Hematopoietic multipotent progenitor cell treated with erythropoietin and hydrocortisone succinate and interleukin-3 and kit ligand, for 8 days (in vitro differentiated cells): ENCODE results near the gene ARL6IP4.

Experiments
- DNase-seq: peaks from one replicate; pipeline ENCODE4 v3.0.0-alpha.2; 2015

The ARL6IP4 gene

DNA sequence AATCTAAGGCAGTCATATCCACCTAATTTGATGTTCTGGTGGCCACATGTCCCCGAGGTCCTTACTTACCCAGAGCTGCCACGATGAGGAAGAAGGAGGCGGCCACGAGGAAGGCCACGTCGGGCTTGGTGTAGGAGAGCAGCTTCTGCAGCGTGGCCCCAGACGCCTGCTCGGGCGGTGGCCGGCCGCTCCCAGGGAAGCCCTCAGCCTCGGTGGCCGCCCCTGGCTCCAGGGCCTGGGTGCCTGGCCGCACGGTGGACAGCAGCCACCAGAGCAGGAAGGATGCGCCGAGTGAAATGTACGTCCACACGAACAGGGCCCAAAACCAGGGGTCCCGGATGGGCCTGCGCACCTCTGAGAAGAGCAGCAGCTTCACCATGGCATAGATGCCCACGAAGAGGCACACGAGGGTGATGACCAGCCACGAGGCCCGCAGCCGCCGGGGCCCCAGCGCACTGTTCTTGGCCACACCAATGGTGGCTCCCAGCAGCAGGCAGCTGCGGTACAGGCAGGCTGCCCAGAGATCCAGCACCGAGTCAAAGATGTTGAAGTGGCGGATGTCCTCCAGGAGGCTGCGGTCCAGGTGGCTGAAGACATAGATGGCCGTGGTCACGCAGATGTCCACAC is 20.8 kb upstream of the ARL6IP4 start:
- DNase-seq: no peak

DNA sequence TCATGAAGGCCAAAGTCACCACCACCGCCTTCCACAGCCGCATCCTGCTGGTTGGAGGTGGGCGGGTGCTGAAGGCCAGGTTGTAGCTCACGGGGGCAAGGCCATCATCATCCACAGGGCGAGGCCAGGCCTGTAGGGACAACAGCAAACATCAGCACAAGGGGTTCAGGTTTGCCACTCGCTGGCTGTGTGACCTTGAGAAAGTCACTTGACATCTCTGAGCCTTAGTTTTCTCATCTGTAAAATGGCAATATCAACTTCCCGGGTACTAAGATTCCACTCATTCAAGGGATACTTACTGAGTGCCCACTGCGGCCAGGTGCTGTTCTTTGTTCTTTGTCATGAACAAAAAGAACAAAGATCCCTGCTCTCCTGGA is 20.3 kb upstream of the ARL6IP4 start:
- no peak for DNase-seq

DNA sequence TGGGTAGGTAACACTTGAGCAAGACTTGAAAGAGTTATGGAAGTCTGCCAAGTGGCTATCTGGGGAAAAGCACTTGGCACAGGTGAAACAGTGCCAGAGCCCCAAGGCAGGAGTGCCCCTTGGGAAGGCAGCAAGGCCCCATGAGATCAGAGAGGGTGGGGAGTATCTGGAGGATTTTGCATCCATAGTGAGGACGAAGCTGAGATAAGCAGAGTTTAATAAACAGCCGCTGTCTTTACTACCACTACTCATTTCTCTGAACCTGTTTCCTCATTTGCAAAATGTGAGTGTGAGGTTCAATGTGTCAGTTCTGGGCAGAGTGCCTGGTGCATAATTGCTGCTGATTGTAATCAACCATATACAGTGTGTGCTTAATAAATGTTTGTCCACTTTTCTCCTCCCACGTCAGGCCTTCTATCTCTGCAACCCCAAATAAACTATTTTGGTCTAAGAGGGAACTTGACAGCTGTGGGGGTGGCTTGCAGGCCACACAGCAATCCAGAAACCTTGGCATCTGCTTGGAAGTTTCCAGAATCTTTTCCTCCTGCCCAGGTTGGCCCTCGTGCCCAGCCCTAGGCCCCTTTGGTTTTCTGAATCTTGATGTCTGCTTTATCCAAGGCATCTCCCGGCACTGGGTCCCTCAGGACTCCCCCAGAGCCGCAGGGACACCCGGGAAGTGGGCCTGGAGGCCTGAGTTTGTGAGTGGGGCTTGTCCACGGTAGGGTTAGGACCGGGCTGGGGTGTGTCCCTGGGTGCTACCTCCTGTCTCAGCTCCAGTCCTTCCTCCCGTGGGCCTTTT is 18.8 kb upstream of the ARL6IP4 start:
- peak; percentile 76 for DNase-seq

DNA sequence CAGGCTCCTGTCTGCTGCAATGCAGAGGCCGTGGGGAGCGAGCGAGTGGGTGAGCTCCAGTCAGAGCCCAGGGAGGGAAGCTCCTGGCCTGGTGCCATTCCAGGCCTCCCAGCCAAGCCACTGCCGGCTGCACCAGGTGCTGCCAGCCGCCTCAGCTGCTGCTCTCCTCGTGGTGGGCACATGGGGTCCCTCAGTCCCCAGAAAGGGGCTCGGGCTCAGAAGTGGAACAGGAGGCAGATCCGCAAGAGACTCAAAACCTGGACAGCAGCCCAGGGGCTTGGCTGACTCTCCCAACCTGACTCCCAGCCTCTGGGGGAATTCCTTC is 16.6 kb upstream of the ARL6IP4 start:
- no peak for DNase-seq

DNA sequence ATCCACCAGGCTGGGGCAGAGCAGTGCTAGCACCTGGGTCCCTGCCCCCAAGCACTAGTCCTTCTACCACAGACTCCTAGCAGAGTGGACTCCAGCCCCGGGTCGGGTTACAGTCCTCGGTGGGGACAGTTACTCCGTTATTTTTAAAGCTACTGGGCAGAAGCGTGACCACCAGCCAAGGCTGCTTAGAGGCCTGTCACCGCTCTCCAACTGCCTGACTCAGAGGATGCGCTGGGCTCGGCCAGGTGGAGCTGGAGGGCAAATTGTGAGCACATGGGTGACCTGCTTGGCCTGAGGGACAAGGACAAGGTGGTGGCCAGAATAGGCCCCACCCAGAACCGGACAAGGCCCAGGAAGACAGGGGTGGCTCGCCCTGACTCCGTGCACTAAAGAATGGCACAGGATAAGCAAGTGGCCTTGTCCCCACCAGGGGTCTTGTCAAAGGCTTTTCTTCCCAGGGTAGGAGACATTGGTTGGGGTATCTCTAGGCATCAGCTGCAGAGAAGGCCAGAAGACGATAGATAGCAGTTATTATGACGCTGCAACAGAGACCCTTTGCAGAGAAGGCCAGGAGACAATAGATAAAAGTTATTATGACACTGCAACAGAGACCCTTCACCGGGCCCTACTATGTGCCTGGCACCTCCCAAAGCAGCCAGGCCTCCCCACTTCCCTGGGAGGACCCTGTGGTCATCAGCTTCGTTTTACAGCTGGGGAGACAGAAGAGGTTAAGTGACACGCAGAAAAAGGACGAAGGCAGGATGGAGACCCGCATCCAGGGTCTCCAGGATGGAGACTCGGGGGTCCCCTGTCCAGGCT is 15.8 kb upstream of the ARL6IP4 start:
- DNase-seq: peak; percentile 67

DNA sequence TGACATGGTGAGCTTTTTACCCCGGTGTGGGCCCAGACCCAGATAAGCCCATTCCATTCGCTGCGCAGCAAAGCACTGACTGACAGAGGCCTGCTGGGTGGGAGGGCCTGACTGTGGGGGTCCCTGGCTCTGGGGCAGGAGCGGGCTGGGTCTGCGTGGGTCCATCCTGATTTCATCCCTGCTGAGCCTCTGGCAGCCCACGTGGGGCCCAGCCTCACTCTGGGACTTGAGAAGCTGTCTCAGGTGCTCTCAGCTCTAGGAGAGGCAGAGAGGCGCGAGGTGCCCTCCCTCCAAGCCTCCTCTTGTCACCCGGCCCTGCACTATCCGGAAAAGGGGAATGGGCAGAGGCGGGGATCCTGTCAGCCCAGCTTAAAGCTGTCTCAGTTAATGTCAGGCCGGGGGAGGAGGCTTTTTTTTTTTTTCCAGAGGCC is 15.1 kb upstream of the ARL6IP4 start:
- no peak for DNase-seq

DNA sequence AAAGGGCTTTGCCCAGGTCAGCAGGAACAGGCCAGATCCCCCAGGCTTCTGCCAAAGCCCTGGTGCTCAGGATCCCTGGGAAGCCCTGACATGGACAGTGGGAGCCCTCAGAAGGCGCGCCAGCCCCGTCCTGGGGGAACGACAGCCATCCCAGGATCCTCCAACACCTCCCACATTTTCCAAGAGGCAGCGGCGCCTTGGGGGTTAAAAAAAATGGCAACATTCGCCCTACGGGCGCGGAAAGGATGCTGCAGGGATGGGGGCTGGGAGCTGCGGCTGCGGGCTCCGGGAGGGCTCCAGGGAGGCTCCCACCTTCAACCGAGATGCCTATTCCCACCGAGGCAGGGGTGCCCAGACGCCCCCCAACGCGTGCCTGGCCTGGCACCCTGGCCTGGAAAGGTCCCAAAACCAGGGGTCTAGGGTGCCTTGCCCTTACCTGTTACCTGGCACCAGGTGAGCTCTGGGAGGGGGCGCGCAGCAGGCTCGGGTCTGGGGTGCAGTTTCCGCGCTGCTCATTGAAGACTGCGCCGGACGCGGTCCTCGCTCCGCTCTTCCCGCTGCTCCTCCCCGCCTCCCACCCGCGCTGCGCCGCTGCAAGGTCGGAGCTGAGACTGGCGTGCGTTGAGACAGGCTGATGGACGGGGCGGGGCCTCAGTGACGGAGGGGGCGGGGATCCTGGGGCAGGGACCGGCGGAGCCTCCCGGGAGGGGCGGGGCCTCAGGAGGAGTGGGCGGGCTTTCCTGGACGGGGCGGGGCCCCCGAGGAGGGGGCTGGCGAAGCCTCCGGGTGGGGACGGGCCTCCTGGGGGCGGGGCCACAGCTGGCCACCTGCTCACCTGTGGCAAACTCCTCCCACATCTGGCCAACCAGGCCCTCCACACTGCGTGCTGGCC is 14.4 kb upstream of the ARL6IP4 start, which contains the start of gene ABCB9:
ABCB9 (minus strand) TSS at position 613 of the 892 bp plus-strand sequence. CDS start 6,228 bp downstream, outside the sequence.
- DNase-seq: peak; percentile 90

DNA sequence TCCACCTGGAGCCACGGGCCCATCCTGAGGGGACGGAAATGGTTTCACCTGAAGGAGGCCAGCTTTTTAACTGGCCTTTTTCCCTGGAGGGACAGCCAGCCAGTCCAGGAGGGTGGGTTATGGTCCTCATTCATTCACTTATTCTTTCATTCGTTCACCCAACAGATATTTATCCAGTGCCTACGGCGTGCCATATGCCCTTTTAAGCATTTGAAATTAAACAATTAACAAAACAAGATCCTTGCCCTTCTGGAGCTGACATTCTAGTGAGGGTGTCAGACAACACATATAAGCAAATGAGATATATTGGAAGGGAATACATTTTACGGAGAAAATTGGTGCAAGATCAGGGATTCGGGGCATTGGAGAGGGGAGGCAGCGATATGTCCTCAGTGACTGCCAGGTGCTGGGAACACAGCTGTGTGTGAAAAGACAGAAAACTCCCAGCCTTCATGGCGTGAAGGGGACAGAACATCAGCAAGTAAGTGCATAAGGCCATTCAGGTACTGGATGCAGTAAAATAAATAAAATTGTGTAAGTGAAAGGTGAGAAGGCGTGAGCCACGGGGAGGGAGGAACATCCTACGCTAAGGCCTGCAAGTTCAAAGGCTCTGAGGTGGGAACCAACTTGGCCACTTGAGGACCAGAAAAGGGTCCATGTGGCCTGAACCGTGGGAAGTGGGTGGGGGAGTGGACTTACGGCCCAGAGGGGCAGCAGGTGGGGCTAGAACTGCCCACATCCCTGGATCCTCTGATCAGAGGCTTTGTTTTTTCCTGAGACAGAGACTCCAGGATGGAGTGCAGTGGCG is 13.5 kb upstream of the ARL6IP4 start:
- DNase-seq: no peak

DNA sequence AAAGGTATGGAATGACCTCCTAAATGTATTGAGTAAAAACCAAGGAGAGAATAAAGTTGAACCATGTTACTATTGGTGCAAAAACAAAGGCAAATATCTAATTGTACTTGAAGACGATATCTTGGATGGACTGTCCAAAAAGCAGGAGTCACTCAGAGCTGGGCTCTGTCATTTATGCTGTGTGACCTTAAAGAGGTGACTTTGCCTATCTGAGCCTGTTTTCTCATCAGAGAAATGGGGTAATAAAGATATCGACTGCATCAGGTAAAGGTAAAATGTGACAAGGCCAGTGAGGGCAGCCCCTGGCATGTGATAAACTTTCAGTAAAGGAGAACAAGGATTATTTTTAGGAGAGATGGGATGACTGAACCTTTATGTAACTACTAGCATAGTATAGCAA is 12.4 kb upstream of the ARL6IP4 start:
- no peak for DNase-seq

DNA sequence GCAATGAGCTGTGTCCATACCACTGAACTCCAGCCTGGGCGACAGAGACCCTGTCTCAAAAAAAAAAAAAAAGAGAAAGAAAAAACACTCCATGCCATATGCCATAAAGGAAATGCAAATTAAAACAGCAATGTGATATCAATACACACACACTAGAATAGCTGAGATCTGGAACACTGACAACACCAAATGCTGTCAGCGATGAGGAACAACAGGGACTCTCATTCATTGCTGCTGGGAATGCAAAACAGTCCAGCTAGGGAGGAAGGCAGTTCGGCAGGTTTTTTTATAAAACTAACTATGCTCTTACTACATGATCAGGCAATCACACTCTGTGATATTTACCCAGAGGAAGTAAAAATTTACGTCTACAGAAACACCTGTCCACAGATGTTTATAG is 10.8 kb upstream of the ARL6IP4 start:
- peak; percentile 25 for DNase-seq

DNA sequence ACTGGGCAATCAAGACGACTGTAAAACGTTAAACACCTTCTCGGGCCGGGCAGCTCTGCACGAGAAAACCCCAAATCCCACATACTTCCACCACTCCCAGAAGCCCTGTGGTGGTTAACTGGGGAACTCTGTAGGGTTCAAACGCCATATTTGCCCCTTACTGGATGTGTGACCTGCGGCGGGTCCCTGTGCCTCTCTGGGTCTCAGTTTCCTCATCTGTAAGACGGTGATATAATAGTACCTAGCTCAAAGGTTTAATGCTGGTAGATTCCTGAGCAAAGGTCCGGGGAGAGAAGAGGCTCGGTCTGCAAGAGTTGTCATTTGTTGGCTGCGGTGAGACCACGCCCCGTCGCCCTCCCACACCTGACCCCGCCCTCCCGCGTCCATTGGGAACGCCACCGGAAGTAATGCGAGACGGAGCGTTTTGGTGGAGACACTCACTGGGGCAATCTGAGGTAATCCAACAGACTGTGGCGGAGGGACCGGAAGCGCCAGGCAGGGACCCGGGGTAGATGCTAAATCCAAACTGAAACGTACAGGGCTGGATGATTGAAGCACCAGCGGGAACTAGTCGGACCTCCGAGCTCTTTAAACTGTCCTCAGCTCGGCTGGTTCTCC is 6.1 kb upstream of the ARL6IP4 start:
- DNase-seq: peak; percentile 99

DNA sequence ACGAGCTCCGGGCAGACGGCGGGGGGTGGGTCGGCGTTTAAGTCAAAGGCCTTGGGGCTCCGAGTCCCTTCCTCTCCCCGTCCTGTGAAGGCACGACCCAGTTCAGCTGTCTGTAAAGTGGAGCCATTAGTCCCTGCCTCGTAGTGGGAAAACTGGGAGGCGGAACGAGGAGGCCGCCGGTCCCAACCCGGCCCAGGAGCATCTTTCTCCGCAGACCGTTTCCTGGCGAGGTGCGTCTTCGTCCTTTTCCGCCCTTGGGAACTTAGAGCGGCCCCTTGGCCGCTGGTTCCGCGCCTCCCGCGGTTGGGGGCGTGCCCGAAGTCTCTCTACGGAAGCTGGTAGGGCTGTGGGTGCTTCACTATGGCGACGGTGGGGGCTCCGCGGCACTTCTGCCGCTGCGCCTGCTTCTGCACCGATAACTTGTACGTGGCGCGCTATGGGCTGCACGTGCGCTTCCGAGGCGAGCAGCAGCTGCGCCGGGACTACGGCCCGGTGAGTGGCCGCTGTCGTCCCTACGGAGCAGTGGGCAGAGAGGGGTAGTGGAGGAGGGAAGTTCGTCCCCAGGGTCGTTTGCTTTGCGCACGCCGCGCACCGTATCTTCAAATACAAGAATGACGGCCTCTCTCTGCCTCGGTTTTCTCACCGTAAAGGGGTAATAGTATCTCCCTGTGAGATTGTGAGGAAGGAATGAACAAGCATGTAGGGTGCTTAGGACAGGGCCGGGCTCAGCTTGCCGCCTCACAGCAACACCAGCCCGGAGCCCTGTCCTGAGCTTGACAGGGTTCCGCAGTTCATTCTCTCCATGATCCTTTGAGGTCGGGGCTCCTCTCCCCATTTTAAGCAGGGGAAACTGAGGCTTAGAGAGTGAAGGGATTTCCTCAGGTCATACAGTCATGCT is 5.3 kb upstream of the ARL6IP4 start, which contains the start of gene OGFOD2:
OGFOD2 (plus strand) TSS at position 353 of the 898 bp plus-strand sequence; CDS start at position 361, 8 bp downstream.
- peak; percentile 94 for DNase-seq

DNA sequence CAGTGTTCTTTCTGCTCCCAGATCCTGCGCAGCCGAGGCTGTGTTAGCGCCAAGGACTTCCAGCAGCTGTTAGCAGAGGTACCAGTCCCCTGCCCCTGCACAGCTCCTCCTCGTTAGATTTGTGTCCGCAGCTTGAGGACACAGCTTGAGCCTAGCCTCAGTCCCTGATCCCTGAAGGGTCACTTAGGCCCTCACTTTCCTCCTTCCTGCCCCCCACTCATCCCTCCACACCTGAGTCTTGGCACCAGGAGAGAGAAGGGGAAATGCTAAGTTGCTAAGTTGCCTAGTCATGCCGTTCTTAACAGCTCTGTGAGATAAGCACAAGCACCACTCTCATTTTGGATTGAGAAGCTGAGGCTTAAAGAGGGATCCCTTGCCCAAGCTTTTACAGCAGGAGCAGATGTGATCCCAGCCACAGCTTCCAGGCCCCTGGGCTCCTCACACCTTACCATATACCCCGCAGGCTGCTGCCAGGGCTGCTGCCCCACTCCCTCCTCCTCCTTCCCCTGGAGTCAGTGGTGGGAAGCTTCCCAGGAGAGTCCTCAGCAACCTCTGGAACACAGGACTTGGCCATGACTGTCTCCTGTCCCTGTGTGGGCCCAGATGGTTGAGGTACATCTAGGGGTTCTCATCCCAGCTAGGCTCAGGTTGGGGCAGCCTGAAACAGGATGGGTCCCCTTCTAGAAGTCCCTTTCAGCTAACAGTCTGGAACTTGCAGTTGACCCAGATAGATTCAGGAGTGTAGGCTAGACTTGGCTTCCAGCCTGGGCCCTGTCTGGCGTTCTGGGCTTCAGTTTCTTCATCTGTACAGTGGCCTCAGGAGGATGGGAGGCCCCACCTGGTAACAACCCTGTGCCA is 4.5 kb upstream of the ARL6IP4 start:
- peak; percentile 69 for DNase-seq

DNA sequence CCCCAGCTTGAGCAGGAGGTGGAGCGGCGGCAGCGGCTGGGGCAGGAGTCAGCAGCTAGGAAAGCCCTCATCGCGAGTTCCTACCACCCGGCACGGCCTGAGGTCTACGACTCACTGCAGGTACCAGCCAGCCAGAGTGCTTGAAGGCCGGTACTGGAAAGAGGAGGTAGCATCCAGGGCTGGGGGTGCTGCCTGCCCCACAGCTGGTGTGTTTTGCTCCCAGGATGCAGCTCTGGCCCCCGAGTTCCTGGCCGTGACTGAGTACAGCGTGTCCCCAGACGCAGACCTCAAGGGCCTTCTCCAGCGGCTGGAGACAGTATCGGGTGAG is 3.9 kb upstream of the ARL6IP4 start:
- no peak for DNase-seq

DNA sequence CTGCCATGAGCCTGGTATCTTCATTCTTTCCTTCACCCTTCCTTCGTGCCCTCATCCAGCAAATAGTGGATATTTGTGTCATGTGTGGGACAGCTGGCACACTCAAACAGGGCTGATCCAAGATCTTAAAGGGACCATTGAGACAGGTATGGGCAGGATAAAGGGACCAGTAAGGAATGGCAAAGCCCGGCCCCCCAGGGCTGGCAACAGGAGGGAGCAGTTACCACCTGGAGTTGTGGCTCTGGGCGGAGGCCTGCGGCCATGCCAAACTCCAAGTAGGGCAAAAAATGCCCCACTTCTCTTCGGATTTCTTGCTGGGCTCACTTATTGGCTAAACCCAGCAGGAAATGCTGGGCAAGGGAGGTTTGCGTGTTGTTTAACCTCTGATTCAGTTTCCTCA is 3.3 kb upstream of the ARL6IP4 start:
- DNase-seq: no peak

DNA sequence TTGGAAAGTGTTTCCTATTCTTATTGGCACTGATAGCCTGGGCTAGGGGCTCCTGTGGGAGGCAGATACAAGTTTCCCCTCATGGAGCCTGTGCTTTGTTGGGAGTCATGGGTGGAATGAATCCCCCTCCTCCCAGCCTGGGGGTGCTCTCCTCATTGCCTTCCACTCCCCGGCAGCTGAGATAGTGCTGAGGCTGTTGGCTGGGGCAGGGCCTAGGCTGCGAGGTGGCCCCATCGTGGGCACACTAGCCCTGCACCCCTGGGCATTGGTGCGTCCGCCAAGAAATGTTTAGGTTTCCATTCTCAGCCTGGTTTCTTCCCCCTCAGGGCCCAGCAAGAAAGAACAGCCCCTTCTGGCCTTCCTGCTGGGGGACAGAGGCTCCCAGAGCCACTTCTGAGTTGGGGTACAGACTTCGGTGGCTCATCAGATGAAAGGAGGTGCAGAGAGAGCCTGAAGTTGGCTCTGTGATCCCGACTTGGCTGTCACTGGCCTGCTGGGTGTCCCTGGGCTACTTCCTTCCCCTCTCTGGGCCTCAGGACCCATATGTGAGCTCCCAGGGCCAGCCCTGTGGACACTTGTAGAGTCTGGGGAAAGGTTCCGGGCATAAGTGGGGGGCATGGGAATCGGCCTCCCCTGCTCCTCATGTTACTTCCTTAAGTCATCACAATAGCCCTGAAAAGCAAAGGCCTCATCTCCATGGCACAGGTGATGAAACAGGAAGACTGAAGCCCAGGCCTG is 2.7 kb upstream of the ARL6IP4 start:
- no peak for DNase-seq

DNA sequence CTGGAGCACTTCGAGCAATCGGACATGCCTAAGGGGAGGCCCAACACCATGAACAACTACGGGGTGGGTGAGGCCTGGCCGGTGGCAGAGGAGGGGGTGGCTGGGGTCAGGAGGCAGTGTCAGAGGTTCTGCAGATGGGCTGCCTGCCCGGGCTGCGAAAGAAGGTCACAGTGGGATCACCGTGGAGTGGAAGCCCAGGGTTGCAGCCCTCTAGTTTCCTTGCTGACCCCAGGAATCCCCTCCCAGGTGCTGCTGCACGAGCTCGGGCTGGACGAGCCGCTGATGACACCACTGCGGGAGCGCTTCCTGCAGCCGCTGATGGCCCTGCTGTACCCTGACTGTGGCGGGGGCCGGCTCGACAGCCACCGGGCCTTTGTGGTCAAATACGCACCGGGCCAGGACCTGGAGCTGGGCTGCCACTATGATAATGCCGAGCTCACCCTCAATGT is 1.9 kb upstream of the ARL6IP4 start:
- DNase-seq: no peak
